Right hindlimb (tissue), 1 donor: ENCODE measurements around the gene CACNG7.
"Not testable (repeated sequence)": the region's sequence is repeated elsewhere in the genome, so short reads cannot be mapped to it uniquely, and the experiment has no call there.

Source experiments
- DNase-seq: peaks from one replicate; pipeline ENCODE4 v3.0.0-alpha.2; 2018

Gene CACNG7

DNA sequence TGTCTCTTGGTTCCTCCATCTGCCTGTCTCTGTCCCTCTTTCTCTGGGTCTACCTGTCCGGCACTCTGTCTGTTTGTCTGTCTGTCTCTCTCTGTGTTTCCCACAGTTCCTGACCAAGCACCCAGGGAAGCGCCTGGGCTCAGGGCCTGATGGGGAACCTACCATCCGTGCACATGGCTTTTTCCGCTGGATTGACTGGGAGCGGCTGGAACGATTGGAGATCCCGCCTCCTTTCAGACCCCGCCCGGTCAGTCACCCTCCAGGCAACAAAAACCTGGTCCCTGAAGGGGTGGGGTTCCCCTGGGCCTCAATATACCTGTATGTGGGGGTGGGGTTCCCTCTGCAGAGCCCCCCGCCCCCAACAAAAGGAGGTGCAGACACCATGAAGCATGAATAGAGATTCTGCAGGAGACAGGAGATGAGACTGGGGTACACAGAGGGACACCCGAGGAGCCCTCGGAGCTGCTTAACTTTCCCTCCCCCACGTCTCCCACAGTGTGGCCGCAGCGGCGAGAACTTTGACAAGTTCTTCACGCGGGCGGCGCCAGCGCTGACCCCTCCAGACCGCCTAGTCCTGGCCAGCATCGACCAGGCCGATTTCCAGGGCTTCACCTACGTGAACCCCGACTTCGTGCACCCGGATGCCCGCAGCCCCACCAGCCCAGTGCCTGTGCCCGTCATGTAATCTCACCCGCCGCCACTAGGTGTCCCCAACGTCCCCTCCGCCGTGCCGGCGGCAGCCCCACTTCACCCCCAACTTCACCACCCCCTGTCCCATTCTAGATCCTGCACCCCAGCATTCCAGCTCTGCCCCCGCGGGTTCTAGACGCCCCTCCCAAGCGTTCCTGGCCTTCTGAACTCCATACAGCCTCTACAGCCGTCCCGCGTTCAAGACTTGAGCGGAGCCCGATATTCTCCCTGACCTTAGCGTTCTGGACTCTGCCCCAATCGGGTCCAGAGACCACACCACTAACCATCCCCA is 2.6 kb upstream of the CACNG7 start:
- DNase-seq: no peak

DNA sequence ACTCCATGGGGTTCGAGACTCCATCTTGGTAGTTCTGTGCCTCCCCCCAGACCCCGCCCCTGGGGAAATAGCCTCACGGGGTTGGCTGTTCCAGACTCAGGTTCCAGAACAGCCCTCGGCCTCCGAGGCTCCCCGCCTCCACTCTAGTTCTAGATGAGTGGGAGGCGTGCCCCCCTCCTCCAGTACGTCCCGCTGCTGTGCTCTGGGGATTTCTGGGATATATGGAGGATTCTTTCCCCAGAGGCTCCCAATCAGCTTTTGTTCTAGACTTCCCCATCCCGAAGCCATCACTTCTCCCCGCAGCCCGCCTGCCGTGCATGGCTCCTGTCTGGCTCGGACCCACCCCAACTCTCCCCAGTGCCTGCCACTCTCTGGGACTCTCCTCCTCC is 1.9 kb upstream of the CACNG7 start:
- no peak for DNase-seq

DNA sequence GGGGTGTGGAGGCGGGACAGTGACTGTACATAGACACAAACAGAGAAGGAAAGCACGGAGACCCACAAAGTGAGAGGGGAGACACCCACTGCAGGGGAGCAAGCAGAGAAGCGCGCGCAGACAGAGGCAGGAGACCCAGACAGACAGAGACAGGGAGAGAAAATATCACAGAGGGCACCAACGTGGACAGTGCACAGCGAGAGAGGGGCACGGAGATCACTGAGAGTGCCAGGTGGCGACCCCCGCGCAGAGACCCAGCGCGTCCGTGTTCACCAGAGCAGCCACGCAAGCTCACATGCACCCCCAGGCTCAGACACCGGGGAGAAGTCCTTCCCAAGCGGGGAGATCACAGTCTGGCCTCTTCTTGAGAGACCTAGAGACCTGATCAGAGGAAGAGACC is 1.4 kb upstream of the CACNG7 start:
- DNase-seq: no peak

DNA sequence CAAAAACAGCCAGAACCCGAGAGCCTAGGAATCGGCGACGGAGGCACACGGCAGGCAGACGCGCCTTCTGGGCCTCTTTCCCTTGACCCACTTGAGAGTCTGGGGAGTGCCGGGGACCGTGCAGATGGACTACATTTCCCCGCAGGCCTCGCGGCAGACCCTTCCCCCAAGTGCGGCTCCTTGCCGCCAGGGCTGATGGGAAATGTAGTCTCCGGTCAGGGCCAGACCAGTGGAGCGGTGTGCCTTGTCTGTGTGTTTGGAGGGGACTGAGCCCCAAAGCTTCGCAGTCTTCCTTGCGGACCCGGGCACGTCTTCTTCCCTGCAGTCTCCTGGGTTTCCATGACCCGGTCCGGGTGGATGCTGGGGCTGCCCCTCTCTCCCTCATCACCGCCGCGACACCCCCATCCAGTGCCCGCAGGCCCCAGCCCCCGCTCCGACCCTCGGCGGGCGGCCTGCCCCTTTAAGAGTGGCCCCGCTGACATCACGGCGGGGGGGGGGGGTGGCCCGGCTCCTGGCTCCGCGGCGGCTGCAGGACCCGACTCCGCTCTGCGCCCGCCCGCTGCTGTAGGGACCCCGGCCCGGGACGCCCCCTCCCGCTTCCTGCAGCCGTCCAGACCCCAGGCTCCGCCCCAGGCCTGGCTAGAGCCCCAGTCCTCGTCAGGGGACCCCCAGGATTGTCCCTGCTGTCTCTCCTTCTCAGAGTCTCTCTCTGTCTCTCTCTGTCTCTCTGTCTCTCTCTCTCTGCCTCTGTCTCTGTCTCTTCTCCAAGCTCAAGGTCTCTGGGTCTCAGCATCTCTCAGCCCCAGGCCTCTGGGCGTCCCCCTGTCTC is 758 bp upstream of the CACNG7 start:
- peak; percentile 65 for DNase-seq

DNA sequence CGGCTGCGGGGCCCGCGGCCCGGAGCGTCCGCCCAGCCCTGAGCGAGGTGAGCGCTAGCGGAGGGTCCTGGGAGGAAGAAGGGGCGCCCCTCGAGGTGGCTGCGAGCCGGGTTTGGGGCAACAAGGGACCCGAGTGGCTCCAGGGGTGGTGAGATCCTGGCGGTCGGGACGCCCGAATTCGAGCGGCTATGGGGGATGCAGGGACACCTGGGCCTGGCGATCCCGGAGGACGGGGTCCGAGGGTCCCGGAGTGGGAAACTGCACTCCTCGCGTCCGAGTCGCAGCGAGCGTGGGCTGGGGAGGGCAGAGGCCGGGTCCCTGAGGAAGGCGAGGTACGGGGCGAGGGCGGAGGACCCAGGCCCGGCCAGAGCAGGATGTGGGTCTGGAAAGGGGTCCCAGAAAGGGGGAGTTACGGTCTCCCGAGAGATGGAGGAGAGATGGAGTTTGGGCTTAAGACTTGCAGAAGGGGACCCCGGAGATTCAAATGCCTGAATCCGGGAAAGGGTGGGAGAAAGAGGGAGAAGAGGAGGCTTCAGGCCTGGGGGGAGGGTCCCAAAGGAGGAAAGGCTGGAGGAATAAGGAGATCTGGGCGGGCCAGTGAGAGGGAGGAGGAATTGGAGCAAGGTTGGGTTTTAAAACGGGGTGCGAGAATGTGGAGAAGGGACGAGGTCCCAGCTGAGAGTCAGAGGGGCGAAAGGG is 542 bp downstream of the CACNG7 start:
- DNase-seq: no peak

DNA sequence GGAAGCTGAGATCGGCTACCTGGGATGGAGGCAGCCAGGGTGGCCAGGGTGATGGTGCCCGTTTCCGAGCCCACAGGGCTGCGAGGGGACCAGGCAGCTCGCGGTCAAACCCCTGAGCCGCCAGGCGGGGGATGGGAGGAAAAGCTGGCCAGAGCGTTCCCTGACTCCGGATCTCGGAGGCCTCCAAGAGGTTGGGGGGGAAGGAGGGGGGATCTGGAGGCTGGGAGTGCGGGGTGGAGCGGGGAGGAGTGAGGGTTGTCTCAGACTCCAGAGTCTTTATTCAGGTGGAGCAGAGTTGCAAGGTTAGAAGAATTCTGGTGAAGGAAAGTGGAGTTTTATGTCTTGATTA is 1.1 kb downstream of the CACNG7 start:
- DNase-seq: no peak

DNA sequence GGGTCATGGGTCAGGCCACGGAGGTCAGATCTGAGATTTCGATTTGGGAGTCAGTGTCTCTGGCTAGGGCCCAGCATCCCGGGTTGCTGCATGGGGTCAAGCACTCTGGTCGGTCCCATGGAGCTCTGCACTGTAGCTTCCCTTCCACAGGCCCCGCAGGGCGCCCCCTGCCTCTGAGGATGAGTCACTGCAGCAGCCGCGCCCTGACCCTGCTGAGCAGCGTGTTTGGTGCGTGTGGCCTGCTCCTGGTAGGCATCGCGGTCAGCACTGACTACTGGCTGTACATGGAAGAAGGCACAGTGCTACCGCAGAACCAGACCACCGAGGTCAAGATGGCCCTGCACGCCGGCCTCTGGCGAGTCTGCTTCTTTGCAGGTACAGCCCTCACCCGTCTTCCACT is 3.6 kb downstream of the CACNG7 start:
- no peak for DNase-seq

DNA sequence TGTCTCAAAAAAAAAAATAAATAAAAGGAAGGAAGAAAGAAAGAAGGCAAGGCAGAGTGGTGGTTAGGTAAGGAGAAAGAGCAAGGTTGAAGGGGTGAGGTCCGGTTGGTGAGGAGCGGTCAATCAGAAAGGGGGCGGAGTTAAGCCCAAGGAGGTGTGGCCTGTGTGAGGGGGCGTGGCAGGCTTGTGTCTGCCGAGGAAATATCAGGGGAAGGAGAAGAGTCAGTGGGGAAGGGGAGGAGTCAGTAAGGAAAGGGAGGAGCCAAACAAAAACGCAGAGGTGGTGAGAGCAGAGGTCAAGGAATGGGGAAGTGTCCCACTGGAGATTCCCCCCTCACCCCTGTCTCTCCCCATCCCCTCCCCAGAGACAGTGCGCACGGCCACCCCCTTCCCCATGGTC is 5.9 kb downstream of the CACNG7 start:
- DNase-seq: no peak

DNA sequence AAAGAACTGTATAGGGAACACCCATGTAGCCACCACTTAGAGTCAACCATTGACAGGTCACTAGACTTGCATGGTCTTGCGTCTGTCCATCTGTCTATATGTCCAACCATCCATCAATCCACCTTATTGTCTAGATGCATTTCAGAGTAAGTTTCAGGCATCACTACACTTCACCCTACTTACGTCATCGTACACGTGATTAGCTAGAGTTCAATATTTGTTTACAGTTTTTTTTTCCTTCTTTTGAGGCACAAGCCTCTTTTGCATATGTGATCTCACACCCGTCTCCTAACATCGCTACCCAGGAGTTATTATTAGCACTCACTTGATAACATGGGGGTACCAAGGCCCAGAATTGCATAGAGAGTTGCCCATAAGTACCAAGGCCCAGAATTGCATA is 6.9 kb downstream of the CACNG7 start:
- no peak for DNase-seq

DNA sequence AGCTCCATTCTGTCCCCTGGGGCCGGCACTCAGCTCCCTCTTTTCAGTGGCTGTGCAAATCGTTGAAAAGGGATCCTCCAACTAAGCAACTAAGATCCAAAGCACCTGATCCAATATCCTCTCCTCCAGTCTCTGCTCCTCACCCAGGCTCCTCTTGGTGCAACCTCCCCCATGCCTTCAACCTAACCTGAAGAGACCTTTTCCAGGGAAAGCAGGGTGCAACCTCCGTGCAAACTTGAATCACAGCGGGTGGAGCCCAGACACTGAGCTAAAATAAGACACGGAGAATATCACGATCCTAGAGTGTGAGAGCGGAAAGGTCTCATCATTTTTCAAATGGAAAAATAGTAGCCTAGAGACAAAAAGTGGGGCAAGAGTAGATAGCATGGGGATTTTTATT is 8.3 kb downstream of the CACNG7 start:
- DNase-seq: no peak

DNA sequence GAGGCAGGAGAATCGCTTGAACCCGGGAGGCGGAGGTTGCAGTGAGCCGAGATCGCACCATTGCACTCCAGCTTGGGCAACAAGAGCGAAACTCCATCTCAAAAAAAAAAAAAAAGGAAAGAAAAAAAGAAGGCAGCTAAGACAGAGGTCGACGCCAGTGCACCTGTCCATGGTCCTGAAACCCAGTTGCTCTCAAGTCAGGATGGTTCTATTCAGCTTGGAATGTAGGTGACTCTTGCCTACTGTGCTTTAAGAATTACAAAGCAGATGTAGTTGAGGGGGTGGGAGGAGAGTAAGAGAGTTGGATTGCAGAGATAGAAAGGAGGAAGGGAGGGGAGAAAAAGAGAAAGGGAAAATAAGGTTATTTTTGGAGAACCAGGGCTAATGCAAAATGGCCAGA is 18.7 kb downstream of the CACNG7 start:
- DNase-seq: peak; percentile 49

DNA sequence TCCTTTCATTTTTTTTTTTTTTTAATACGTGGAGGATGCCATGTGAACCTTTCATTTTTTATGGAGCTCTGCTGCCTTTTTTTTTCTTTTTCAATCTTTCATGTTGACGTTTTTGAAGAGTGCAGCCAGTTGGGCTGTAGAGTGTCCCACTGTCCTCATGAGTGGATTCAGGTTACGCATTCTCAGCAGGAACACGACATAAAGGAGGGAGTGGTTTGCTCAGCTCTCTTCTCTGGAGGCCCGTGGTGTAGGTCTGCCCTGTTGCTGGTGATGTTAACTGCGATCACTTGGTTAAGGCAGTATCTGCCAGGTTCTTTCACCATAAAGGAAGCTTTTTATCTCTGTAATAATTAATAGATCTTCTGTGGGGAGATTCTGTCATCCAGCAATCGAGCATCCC is 27.0 kb downstream of the CACNG7 start:
- no peak for DNase-seq

DNA sequence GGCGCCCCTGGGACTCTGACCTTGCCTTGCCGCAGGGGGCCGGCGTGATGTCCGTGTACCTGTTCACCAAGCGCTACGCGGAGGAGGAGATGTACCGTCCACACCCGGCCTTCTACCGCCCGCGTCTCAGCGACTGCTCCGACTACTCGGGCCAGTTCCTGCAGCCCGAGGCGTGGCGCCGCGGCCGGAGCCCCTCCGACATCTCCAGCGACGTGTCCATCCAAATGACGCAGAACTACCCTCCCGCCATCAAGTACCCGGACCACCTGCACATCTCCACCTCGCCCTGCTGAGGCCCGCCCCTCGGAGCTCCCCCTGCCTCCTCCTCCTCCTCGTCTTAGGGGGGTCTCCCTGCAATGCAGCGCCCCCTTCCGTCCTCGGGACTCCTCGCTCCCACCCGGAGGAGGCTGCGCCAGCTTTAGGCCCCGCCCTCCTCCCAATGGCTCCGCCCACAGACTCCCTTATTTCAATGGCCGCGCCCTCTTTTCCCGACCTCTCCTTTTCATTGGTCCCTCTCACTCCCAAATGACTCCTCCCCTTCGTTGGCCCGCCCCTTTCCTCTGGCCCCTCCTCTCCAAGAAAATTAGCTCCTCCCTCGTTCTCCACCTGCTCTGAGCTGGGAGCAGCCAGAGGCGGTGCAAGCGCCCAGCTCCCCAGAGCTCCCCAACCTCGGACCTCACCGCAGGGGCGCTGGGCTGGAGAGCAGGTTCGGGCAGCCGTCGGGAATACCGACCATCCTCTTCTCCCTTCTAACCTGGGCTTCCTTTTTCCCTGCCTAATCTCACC is 33.1 kb downstream of the CACNG7 start:
- no peak for DNase-seq

DNA sequence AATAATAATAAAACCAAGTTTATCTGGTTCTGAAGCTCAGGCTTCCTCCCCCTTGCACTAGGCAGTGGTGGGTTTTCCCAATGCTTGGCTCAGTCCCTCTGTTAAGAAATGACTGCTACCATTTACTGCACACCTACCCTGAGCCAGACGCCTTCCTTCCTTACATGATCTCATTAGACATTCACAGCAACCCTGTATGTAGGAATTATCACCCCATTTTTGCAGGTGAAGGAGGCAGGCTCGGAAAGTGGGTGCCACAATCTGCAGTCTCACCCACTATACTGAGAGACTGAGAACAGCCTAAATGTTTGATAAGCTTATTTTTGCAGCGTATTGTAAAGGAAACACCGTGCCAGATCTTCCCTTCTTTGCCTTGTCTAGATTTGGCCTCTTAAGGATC is 35.3 kb downstream of the CACNG7 start:
- DNase-seq: no peak

DNA sequence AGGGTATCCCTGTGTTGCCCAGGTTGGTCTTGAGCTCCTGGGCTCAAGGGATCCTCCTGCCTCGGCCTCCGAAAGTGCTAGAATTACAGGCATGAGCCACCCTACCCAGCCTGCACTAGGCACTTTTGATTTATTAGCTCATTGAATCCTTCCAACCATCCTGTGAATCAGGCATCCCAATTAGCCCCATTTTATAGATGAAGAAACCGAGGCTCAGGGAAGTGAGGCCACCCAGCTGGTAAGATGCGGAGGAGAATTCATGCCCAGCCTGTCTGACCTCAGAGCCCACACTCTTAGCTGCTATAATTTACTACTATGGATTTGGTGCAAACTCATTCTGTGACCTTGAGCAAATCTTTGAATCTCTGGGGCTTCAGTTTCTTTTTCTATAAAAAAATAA is 35.9 kb downstream of the CACNG7 start:
- no peak for DNase-seq

DNA sequence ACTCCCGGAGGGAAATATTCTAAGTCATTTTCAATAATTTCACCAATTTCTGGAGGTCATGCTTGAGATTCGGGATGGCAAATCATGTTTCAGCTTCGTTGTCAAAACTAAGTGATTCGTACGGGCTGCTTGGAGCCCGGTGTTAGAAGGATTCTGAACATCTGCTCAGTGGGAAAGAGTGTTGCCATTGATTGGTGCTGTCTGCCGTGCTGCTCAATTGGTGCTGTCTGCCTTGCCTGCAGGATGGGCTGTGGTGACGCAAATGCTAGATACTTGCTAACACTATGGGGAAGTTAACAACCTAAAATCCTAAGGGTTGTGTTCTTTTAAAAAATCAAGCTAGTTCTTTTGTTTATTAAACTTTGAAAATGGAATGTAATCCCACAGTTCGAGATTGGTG is 36.4 kb downstream of the CACNG7 start:
- no peak for DNase-seq

DNA sequence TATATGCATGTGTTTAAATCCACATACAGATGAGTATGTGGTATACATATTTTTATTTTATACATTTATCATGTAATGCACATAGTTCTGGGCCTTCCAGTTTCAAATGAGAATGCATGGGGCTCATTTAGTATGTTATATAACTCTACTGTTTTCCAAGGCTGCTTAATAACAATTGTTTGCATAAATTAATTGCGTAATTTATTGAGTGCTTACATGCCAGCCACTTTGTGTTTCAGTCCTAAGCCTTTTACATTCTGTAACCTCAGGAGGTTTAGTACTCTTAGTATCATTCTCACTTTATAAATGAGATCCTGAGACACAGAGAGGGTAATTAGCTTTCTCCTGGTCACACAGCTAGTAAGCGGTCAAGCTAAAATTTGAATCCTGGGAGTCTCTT is 36.9 kb downstream of the CACNG7 start:
- DNase-seq: no peak

DNA sequence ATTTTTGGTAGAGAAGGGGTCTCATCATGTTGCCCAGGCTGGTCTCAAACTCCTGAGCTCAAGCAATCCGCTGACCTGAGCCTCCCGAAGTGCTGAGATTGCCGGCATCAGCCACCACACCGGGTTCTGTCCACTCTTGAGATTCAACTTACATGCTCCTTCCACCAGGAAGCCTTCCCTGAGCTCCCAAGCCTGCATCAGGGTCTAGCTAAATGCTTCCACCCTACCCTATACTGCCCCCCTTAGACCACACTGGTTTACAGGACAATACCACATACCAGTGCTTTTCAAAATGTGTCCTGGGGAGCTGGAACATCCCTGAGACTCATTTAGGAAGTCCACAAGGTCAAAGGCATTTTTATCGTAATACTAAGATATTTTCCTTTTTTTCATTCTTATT is 38.5 kb downstream of the CACNG7 start:
- DNase-seq: no peak

DNA sequence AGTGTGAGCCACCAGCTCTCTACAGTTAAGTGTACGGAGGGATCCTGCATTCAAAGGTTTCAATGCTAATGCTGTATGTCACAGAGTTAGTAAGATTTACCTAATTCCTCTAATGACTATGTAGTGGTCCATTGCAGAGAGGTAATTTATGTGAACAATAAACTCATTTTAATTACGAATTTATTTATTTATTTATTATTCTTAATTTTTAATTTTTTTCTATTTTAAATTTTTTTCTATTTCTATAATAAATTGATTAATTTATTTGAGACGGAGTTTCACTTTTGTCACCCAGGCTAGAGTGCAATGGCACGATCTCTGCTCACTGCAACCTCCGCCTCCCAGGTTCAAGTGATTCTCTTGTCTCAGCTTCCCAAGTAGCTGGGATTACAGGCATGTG is 39.5 kb downstream of the CACNG7 start:
- DNase-seq: not testable (repeated sequence)

DNA sequence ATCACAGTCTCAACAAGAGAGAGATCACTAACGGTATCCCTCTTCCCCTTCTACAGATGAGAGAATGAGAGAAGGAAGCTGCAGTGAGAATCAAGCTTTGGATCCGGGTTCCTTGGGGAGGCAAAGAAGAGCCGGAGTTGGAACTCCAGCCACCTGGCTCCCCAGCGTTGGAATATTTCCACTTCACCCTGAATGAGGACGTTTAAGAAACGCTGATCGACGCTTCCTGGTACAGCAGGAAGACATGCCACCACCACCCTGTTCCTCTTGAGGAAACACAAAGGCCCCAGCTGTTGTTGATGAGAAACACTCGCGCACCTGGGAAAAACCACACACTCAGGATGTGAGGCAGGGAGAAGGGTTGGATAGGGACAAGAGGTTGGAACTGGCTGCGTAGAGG is 42.4 kb downstream of the CACNG7 start:
- DNase-seq: no peak

DNA sequence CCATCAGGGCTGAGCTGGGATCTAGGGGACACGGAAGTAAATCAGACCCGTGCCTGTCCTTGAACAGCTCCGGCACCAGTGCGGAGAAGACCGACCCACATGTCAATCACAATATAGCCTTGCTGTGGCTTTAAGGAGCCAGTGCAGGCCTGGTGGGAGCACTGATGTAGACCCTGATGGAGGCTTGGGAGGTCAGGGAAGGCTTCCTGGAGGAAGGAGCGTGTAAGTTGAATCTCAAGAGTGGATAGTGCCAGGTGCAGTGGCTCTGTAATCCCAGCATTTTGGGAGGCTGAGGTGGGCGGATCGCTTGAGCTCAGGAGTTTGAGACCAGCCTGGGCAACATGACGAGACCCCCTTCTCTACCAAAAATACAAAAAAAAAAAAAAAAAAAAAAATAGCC is 42.9 kb downstream of the CACNG7 start:
- DNase-seq: no peak

DNA sequence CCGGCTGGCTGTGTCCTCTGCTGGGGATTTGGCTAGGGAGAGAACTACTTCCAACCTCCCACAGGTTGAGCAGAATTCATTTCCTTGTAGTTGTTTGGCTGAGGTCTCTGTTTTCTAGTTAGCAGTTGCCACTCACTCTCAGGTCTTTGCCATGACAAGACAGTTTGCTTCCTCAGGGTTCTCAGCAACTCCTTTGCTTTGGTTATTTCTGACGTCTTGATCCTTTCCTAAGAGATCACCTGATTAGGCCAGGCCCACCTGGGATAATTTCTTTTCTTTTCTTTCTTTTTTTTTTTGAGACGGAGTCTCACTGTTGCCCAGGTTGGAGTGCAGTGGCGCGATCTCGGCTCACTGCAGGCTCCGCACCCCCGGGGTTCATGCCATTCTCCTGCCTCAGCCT is 44.3 kb downstream of the CACNG7 start:
- no peak for DNase-seq
